HG03280 (cell line): Measurements from ENCODE around the gene REEP1.
"Not testable (repeated sequence)": the region's sequence is repeated elsewhere in the genome, so short reads cannot be mapped to it uniquely, and the experiment has no call there.

Experiments used
- ATAC-seq: cut with Tn5 transposase; IDR thresholded peaks from one replicate; pipeline ENCODE4 v1.9.1; 2021; ENCODE audit warnings: mild to moderate bottlenecking, moderate library complexity; ENCODE audit not compliant: unreplicated experiment

Gene REEP1

DNA sequence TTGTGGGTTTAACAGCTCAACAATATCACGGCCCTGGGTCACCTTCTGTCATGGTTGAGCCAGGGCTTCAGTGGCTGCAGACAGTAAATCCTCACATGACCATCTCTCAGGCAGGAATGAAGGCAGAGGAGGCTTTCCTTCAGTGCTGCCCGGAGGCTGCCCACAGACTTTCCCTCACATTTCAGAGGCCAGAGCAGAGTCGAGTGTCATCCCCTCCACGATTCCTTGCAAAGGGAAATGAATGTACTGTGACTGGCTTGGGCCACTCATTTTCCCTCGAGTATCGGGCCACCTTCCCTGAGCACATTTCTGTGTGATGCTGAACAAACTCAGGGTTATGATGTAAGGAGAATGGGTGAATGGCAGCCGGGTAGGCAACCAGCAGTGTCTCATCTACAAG lies 10.0 kb upstream of the REEP1 start:
- no peak for ATAC-seq

DNA sequence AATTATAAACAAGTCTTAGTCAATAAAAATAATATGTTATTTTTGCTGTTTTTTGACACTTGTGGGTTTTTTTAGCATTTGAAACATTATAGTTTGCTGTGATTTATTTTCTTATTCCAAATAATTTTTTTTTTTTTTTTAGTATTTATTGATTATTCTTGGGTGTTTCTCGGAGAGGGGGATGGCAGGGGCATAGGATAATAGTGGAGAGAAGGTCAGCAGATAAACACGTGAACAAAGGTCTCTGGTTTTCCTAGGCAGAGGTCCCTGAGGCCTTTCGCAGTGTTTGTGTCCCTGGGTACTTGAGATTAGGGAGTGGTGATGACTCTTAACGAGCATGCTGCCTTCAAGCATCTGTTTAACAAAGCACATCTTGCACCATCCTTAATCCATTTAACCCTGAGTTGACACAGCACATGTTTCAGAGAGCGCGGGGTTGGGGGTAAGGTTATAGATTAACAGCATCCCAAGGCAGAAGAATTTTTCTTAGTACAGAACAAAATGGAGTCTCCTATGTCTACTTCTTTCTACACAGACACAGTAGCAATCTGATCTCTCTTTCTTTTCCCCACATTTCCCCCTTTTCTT lies 8.5 kb upstream of the REEP1 start:
- ATAC-seq = not testable (repeated sequence)

DNA sequence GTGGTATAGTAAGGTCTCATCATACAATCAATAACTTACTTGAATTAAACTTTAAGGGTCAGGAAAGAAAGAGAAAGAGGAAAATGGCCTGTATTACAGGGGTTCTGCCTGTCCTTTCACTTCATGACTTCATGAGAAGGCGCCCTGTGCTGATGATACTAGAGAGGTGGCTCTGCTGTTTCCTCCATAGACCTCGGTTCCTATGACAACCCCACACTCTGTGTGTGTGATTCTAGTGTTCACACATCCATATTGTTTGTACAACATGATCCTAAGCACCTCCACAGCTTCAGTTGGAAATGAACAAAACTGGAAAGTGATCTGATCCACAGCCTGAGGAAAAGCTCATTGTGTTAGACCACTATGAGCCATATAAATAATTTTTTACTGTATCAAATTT lies 7.0 kb upstream of the REEP1 start:
- ATAC-seq = no peak

DNA sequence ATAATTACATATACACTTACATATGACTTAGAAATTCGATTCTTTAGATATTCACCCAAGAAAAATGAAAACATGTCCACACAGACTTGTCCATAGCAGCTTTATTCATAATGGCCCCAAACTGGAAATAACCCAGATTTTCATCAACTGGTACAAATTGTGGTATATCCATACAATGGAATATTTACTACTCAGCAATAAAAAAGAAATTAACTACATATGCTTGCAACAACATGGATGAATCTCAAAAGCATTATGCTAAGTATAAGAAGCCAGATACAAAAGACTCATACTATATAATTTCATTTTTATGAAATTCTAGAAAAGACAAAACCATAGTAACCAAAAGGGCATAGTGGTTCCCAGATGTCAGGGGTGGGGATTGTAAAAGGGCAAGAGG lies 5.1 kb upstream of the REEP1 start:
- ATAC-seq = no peak

DNA sequence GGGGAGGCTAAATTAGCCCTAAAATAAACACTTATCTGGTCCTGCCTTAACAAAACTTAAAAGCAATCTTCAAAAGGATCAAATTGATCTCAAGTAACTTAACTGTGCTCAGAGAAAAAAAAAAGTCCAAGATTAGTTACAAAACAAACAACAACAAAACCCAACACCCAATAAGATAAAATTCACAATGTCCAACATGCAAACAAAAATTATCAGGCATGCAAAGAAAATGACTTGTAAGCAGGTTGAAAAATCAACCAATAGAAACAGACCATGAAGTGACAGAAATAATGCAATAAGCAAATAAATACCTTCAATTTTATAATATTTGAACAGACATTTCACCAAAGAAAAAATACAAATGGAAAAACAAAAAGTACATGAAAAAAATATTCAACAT lies 4.0 kb upstream of the REEP1 start:
- ATAC-seq = no peak

DNA sequence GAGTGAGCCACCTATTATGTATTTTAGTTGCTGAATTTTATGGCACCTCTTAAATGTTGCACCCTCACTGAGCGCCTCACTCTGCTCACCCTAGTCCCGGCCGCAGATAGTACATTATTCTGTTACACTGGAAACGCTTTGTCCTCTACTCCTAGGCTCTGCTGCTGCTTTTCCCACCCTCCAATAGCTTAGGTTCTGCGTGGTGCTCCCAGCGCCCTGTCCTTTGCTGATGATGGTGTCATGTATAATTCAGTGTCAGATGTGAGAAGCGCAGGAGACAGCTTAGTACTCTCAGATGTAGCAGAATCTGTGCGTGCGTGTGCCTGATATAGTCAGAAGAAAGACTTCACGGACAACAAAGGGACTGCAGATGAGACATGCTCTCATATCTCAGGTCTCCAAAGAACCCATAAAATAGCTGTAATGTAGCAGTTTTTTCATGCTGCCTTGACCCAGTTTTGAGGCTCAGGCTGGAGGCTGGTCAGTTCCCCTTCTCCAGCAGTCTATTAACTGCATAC lies 1.4 kb upstream of the REEP1 start:
- ATAC-seq = no peak

DNA sequence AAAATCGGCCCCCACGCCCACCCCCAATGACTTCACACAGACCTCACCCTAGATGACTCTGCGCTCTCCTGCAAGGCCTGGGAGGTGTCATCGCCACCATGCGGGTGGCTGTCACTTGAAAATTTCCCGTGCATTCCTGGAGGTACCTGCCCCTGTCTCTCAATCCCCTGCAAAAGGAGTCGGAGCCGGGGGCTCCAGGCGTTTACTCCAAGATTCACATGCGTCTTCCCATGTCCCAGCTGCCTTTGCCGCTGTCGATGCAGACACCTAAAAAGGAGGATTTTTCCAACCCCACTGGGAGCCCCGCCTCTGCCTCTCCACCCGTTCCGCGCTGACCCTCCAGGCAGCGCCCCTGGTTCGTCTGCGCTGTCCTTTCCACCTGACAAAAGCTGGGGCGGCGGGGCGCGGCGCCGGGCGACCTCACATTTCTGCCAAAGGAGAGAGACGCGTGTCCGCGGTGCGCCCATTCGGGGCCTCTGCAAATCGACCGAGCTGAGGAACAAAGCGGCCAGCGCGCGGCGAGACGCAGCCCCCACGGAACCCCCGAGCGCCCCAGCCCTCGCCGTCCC lies 667 bp downstream of the REEP1 start:
- ATAC-seq = no peak

DNA sequence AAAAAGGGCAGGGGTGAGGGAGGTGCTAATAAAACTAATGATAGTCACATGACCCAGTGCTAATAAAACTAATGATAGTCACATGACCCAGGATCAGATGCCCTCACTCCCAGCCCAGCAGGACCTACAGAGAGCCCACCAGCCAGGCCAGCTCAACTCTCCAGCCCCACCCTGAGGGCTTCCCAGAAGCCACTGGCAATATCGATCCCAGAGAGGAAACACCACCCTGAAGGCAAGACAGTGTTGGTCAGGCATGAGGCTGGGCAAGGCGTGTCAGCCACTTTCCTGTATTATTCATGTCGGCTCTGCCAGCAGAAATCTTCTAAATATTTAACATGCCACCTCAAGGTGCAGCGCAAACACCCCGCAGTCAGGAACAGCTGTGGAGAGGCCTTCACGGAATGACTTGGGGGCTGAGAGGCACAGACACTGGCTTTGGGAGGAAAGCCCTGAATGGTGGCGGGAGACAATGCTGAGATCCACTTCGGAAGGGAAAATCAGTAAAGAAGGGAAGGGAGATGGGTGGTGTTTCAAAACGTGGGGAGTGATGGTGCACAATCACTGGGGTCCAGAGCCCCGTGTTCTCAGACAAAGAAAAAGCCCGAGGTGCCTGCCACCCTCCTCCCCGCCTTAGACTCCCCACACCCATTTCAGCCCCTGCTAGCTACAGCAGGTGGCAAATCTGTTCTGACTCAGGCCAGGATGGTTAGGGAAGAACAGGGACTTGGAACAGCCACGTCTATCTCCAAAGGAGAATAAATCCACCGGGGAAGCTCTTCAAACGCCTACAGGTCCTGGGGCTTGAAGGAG lies 1.4 kb downstream of the REEP1 start:
- ATAC-seq = no peak

DNA sequence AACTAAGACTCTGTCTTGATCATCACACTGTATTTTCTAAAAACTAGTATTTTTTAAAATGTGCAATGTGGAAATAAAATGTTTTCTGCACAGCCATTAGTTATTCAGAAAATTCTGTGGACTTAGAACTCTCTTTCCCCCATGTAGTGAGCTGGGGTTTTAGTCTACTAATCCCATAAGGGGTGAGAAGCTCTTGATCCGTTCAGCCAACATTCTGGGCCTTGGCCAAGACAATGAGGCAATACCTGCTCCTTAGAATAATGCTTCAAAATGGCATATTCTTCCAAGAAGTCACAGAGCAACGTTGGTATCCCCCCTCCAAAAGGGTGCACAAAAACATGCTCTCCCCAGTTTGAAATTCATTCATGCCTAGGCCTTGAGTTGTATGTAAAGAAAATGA lies 4.0 kb downstream of the REEP1 start:
- no peak for ATAC-seq

DNA sequence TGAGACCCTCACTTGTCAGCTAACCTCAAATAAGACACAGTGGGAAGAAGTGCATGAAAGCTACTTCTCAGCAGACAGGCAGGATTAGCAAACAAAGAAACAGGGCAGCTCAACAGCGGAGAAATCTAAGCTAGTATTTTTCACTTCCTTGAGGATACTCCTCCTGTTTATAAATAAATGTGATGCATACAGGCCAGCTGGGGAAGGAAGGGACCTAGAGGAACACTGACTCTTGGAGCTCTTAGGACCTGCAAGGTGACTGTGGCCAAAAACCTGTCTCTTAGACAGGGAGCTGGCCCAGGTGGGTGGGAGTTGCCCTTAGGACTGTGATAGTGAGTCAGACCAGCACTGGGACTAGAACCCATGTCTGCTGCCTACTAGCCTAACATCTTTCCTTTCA lies 4.8 kb downstream of the REEP1 start:
- no peak for ATAC-seq

DNA sequence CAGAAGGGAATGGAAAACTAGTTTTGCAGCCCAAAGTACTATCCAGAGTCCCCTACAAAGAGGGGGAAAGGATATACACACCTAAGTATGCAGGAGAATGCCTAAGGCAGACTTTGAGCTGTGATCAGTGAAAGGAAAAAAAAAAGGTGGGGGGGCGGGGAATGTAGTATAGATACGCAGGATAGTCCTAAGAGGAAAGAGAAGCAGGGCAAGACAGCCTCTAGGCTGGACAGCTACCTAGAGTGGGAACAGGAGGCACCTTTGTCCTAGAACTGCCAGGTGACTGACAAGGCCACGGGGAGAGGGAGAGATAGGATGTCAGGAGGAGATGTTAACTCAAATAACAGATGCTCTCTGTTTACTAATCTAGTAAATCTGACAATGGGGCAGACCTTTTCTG lies 6.0 kb downstream of the REEP1 start:
- ATAC-seq = no peak

DNA sequence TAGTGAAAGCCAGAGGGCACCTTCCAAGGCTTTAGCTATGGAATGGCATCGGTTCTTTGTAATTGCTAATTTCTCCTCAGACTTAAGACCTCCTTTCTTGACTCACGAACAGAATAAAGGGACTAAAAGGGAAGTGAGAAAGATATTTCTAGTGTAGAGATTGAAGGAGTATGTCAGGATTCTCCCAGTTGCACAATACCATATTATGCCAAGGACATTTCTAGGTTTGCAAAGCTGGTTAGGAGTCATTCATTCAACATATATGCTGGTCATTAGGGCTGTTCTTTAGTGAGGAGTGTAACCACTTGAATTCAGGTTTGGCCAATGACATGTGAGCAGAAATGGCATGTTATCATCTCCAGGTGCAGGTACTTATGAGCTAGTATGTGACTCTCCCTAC lies 7.4 kb downstream of the REEP1 start:
- ATAC-seq = no peak

DNA sequence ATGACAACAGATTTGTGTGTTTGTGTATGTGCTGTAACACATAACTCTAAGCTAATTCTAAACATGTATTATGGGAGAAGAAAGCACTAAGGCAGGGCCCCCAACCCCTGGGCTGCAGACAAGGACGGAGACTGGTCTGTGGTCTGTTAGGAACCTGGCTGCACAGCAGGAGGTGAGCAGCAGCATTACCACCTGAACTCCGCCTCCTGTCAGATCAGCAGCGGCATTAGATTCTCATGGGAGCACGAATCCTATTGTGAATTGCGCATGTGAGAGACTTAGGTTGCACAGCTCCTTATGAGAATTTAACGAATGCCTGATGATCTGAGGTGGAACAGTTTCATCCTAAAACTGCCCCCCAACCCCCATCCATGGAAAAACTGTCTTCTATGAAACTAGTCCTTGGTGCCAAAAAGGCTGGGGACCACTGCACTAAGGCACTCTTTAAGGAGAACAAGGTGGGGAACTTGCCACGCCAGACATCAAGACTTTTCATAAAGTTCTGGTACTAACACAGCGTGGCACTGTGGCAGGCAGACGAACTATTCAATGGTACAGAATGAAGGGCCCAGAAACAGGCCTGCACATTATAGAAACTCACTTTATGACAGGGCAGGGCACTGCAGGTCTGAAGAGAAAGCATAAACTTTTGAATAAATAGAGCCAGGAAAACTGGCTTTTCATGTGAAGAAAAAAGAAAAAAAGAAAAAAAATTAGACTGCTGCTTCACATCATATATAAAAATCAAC lies 14.0 kb downstream of the REEP1 start:
- no peak for ATAC-seq

DNA sequence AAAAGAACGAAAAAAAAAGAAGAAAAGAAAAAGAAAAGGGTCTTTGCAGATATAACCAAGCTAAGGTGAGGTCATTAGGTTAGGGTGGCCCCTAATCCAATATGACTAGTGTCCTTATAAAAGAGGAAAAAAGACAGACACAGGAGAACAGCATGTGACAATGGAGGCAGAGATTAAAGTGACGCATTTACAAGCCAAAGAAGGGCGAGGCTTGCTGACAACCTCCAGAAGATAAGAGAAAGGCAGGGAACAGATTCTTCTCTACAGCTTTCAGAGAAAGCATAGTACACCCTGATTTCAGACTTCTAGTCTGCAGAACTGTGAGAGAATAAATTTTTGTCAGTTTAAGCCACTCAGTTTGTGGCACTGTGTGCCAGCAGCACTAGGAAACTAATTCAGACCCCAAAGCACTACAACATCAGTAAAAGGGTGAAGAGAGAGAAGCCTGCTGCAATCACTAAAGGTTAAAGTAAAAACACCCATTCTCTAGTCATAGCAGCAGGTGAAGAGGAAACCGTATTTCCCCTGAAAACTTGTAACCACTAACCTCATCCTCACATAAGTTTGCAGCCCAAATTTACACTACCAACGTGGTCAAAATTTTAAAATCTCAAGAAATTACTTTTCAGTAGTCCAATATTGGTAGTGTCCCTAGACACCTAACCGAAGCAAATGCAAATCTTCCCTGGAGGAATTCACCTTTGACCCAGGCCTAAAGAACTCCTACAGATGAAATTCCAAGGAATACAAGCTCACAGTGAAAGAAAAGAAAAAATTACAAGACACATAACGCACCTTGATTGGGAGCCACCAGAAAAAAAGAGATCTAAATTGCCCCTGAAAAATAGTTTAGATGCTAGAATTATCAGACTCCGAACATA lies 17.5 kb downstream of the REEP1 start:
- ATAC-seq = no peak

DNA sequence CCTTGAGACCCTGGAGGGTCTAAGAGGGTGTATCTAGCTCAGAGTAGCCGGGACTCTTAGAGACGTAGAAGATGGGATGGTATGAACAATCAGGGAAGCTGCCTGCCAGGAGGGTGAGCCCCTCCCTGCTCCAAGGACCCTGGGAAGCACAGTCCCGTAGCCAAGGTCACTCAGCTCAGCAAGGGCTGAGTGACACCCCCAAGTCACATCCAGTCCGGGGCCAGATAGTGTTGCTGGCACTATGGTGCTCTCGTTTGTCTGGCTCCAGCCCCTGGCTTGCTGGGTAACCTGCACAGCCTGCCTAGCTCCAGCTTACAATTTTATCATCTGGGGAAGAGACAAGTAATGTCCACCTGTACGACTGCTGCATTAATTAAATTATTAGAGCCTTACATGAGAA lies 22.3 kb downstream of the REEP1 start:
- no peak for ATAC-seq

DNA sequence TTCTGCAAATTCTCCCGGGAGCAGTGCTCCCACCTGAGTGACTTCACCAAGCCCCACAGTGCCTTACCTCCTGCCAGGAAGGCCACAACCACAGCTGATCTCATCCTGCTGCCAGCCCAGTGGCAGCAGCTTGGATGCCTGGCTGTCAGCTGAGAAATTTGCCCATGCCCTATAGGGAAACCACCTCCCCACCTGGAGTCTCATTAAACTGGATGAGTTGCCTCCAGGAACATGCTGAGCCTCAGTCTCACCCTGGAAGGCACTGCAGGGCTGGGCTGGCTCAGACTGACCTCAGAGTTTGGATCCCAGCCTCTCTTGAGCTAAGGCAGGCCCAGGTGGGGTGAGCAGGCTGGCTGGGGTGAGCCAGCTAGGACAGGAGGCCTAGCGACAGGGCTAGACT lies 23.3 kb downstream of the REEP1 start:
- ATAC-seq = no peak

DNA sequence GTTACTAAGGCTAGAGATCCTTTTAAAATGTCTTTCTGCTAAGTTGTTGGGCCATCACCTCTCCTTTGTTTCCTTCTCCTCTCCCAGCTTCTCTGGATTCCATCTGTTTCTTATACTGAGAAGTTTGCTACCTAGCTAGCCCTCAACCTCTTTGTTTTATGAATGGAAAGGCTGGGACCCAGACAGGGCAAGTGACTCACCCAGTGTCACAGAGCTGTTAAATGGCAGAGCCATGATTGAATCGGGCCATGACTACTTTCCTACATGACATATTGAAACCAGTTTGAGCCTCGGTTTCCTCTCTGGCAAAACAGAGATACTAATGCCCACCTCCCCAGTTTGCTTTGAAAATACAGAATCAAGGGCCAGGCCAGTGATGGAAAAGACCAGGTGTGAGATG lies 24.1 kb downstream of the REEP1 start:
- no peak for ATAC-seq

DNA sequence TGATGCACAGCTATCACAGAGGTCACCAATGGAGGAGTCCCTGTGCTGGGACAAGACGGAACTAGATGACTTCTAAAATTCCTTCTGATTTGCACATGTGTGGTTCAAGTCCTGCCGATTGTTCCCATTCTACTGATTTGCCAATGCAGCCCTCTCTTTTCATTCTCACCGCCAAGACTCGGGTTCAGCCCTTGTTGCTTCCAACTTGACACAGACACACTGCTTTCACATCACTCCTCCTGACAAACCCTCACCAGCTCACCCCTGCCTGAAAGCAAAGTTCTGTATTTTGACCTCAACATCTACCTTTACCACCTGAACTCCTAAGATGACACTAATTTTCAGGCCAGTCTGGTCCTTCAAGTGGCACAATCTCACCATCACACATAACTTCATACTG lies 25.5 kb downstream of the REEP1 start:
- no peak for ATAC-seq

DNA sequence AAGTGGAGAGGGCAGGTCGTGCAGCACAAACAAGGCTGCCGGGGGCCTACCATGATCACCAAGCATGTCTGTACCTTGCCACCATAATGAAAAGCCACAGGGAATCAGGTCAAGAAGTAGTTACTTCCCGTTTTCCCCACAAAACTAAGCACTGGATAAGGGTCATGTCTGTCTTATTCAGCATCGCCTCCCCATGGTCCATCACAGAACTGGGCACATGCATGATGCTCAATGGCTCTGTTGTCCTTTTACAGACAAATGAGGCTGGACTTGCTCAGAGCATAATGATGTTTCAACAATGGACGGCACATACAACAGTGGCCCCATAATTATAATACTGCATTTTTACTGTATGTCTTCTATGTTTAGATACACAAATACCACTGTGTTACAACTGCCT lies 27.5 kb downstream of the REEP1 start:
- ATAC-seq = no peak

DNA sequence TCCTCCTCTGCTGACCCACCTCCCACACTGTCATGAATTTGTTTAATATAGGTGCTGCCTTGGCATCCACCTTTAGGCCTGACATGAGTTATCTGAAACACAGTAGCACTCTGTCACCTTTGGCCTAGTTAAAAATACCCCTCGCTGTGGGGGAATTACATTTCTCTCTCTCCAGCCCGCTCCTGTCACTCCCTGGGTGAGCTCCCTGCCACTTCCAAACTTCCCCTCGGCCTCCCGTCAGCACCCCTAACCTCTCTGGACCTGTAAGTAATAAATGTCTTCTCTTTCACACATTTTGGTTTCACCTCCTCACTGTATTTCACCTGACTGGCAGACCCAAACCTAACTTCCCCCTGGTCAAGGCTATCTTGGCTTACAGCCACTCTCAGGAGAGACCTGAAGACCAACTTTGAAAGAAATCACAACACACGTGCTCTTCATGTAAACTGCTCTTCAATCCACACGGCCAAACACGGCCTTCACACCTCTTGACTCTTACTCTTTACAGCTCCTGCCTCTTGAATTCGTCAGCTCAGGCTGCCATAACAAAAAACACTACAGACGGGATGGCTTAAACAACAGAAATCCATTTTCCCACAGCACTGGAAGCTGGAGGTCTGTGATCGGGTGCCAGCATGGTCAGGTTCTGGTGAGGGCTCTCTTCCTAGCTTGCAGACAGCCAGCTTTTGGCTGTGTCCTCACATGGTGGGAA lies 28.3 kb downstream of the REEP1 start:
- ATAC-seq = no peak
